ENCODE data around the gene PAX4.
"Not testable (repeated sequence)": the region's sequence is repeated elsewhere in the genome, so short reads cannot be mapped to it uniquely, and the experiment has no call there.

The PAX4 gene

DNA sequence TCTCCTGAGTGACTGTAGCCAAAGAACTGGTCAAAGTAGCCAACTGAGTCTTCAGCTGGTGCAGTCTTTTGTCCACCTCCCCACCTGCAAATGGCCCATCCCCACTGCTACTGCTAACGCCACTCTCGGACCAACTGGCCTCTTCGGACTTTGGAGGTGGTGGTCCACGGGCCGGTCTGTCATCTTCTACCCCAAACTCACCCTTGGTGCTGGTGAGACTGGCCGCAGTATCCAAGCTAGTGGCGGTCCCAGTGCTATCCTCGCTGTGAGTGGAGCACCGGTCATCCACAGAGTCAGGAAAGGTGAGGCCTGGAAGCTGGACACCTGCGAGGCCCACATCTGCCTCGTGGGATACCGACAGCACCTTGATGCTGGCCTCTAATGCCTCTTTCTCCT, 33.3 kb downstream of the PAX4 start:
- DNase-seq: no peak

DNA sequence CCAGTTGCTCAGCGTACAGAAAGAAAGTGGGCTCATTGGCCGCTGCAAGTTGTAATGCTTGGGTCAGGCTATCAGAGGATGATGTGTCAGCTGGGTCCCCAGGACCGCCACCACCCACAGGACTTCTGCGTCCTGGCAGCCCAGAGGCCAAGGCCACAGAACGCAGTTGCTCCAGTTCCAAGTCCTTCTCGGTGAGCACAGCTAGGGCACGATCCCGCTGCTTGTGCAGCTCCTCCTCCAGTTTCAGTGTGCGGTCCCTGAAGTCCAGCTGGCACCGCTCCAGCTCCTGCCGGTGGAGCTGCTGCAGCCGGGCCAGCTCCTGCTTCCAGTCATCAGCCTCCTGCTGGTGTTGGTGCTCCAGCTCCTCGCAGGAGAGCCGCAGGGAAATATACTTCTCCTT, 35.6 kb downstream of the PAX4 start:
- peak; percentile 12 for DNase-seq

DNA sequence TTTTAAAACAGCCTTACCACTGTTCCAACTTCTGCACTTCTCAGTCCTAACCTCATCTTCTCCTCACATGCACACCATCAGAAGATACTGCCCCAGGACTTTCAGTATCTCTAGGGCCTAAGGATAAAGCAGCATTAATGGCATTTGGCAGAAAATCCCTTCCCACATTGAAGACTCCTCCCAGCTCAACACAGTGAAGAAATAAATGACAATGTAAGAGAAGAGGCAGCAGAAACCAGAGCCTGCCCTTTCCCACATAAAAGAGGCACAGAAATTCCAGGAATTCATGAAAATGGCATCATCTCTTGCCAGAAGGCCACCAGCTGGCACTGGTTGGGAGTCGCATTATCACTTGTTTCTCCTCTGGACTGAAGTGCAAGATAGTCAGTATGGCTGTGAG, 36.2 kb downstream of the PAX4 start:
- DNase-seq: no peak

DNA sequence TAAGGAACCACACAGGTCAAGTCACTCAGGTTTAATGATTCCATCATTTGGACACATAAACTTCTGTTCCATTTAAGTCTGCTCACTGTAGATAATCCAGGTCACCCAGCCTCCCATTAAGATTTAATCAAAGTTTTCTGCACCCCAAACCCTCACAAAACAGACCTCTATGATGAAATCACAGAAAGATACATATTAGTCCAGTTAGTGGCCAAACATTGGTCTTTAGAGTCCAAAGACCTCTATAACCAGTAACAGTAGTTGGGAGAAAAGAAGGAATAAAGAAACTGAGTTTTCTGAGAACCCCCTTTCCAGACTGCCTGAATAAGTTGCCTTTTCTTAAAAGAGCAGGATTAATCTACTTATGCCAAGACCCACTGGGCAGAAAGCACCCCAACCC, 37.3 kb downstream of the PAX4 start:
- no peak for DNase-seq

DNA sequence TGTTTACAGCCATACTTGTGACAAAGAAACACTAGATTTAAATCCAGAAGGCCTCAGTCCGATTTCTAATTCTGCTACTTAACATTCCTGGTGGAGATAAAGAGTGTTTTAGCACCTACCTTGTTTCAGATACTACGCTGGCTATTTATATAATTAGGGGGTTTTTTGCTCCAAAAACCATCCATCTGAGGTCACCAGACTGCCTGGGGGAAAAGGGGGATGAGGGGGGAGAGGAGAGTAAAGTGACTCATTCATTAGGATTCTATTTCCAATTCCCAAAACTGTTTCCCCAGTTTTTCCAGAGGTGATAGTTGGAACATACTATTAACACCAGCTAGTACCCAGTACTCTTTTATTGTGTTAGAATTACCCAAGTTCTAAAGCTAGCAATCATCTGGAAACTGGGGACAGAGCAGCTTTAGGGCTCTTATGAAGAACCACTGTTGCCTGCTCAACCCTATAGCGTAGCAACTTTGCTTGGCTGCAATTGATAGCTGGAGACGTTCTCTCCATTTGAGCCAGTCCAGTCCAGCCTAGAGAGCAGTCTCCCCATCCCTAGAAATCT, 39.1 kb downstream of the PAX4 start:
- no peak for DNase-seq

DNA sequence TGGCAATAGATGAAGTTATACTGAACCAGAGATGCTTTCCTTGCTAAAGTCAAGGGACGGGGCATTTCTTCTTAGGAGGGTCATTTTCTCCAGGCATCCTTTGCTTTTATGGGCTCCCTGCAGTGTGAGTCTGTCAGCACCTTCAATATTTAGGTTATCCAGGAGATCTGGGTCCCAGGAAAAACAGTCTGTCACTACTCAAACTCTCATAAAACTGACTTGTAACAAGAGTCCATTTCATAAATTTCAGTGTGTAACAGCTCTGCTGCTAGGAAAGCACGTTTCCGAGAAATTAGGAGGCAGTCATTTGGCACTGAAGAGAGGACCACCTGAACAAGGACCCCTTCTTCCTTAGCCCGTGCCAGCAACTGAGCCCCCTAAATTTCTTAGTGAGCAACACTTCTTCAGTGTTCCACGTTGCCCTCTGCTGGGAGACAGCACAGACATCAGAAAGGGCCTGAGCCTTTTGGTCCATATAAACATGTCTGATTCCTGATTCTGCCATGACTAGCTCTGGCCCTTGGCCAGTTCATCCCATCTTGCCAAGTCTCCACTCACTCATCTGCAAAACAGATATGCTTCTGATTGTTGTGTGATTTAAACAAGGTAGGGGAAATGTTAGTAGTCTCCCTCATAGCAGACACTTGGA, 39.8 kb downstream of the PAX4 start:
- no peak for DNase-seq

DNA sequence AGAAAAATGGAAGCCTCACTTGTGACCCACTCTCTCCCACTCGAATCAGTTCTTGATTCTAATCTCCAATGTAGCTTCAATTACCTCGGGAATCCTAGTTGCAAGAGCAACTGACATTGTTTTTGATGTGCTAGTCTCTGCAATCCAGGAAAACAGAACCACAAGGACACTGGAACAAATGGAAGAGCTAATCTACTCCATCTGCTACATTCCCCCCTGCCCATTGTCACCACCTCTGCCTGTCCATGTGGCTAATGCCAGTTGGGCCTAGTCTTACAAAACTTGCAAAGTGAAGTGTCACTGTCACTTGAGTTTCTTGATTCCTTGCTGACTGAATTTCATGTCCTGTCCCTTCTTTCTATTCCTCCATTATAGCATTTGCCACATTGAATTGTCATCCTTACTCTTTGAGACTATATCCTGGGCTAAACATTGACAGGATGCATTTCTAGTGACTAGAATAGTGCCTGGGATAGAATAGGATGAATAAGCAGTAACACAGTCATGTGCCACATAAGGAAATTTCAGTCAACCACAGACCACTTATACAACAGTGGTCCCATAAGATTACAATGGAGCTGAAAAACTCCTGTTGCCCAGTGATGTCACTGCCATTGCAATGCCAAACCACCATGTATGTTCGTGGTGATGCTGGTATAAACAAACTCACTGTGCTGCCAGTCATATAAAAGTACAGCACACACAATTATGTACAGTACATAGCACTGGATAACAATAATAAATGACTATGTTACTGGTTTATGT, 46.0 kb downstream of the PAX4 start:
- DNase-seq: no peak

DNA sequence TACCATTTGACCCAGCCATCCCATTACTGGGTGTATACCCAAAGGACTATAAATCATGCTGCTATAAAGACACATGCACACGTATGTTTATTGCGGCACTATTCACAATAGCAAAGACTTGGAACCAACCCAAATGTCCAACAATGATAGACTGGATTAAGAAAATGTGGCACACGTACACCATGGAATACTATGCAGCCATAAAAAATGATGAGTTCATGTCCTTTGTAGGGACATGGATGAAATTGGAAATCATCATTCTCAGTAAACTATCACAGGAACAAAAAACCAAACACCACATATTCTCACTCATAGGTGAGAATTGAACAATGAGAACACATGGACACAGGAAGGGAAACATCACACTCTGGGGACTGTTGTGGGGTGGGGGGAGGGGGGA, 49.9 kb downstream of the PAX4 start:
- DNase-seq: not testable (repeated sequence)

DNA sequence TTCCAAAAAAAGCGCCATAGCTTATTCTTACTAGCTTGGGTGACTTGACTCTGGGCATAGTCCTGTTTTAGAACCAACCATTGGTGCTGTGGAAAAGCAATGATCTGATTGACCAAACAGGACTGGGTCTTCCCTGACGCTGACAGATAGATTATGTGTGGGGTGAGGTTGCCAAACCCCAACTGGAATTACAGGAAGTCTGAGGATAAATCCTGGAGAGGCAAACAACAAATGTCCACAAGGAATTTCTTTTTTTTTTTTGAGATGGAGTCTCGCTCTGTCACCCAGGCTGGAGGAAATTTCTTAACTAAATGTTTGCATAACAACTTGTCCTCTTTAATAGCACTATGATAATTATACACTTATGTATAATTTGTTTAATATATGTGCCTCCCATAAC, 51.7 kb downstream of the PAX4 start:
- DNase-seq: no peak

Data from NCI-H446 treated with DMSO at 0.1 percent for 48 hours (cell line).